ENCODE results near the gene SH3BP1. TPM values are rescaled to one million over a fixed set of nuclear protein-coding genes. Genes with fewer than 3 reads are reported as not detected.

SH3BP1 gene
- total and polyA plus RNA-seq, 4 donors, result 14.8 to 20.2 (median 18.0) TPM

DNA sequence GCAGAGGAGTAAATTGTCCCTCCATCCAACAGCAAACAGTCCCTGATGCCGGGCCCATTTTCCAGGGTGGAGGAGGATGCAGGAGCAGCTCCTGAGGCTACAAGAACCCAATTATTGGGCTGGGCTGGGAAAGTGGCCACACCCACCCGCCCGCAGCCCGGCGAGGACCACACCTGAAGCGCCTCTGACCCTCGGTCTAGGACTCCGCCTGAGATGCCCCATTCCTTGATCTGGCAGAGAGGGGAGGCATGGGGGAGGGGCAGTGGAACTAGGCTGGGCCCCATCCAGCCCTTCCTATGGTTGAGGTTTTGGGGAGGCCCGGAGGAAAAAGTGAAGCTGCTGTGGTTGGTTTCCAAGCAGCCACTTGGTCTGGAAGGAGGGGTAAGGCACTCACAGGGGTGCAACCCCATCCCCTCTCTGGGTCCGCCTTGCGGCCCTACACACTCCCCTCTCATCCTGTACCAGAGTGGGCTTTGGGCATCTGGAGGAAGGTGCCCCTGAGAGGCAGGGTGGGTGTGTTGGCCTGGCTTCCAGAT is 33.5 kb downstream of the SH3BP1 start:
- no peak for DNase-seq

DNA sequence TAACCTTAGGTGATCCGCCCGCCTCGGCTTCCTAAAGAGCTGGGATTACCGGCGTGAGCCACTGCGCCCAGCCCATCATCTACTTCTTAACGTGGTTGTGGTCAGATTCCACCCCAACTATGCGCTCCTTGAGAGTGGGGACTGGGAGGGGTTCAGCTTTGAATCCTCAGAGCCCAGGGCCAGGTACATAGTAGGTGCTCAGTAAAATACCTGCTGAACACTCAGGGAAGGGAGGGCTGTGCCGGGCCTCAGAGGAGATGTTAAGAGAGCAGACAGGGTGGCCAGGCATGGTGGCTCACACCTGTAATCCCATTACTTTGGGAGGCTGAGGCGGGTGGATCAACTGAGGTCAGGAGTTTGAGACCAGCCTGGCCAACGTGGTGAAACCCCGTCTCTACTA is 34.8 kb downstream of the SH3BP1 start:
- H3K27ac ChIP-seq (ENCODE audit: low read depth in 1 of 2, low read length in 1 of 2), result peak overlapping the region; percentile 4 to 63
- ATAC-seq (ENCODE audit: insufficient read depth, low FRiP score) (no peak), DNase-seq (no peak)
- H3K9me3 ChIP-seq (ENCODE audit: control insufficient read depth in 4 of 4, insufficient read depth in 3 of 4, low read length in 3 of 4), result no peaks in the 10 kb centered on the region
- H3K27me3 ChIP-seq (ENCODE audit: control insufficient read depth in 3 of 3, insufficient read depth in 3 of 3, low read length in 2 of 3), result no peaks in the 10 kb centered on the region
- peaks cover 0 to 4% (median 1%) of the 10 kb centered on the region in 4 donors for H3K36me3 ChIP-seq (ENCODE audit: control insufficient read depth in 4 of 4, insufficient read depth in 4 of 4, low read length in 4 of 4)
- WGBS, 2 donors, result 79 to 84% methylated on average over 12 of the region's 12 CpGs
- no peak overlapping the region for H3K4me3 ChIP-seq
- peaks cover 0 to 16% (median 8%) of the 10 kb centered on the region in 5 donors for H3K4me1 ChIP-seq (ENCODE audit: control insufficient read depth in 5 of 5, insufficient read depth in 5 of 5, low read length in 5 of 5)
- TF ChIP-seq, protein P1, sequence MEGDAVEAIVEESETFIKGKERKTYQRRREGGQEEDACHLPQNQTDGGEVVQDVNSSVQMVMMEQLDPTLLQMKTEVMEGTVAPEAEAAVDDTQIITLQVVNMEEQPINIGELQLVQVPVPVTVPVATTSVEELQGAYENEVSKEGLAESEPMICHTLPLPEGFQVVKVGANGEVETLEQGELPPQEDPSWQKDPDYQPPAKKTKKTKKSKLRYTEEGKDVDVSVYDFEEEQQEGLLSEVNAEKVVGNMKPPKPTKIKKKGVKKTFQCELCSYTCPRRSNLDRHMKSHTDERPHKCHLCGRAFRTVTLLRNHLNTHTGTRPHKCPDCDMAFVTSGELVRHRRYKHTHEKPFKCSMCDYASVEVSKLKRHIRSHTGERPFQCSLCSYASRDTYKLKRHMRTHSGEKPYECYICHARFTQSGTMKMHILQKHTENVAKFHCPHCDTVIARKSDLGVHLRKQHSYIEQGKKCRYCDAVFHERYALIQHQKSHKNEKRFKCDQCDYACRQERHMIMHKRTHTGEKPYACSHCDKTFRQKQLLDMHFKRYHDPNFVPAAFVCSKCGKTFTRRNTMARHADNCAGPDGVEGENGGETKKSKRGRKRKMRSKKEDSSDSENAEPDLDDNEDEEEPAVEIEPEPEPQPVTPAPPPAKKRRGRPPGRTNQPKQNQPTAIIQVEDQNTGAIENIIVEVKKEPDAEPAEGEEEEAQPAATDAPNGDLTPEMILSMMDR (IDR thresholded peaks at IDR 0.05; ENCODE audit: control extremely low read depth, extremely low read depth), result no peak
- peak overlapping the region in 1 of 2 donors; percentile 55 for H3K9ac ChIP-seq (ENCODE audit: insufficient read depth in 1 of 2, low read length in 2 of 2)

More for the DNA sequence above, 33.5 kb downstream of the SH3BP1 start:
- no peak overlapping the region for H3K9ac ChIP-seq (ENCODE audit: insufficient read depth in 1 of 2, low read length in 2 of 2)
- peaks cover 0 to 16% (median 8%) of the 10 kb centered on the region in 5 donors for H3K4me1 ChIP-seq (ENCODE audit: control insufficient read depth in 5 of 5, insufficient read depth in 5 of 5, low read length in 5 of 5)
- no peak for ATAC-seq (ENCODE audit: insufficient read depth, low FRiP score)
- WGBS, 2 donors, result 41 to 67% methylated on average over 10 to 11 of the region's 11 CpGs
- TF ChIP-seq, protein P1 (IDR thresholded peaks at IDR 0.05; ENCODE audit: control extremely low read depth, extremely low read depth), result no peak
- H3K4me3 ChIP-seq, result no peak overlapping the region
- no peaks in the 10 kb centered on the region for H3K9me3 ChIP-seq (ENCODE audit: control insufficient read depth in 4 of 4, insufficient read depth in 3 of 4, low read length in 3 of 4)
- H3K36me3 ChIP-seq (ENCODE audit: control insufficient read depth in 4 of 4, insufficient read depth in 4 of 4, low read length in 4 of 4), result no peaks in the 10 kb centered on the region
- H3K27me3 ChIP-seq (ENCODE audit: control insufficient read depth in 3 of 3, insufficient read depth in 3 of 3, low read length in 2 of 3), result no peaks in the 10 kb centered on the region
- H3K27ac ChIP-seq (ENCODE audit: low read depth in 1 of 2, low read length in 1 of 2), result peak overlapping the region in 1 of 2 donors; percentile 6

DNA sequence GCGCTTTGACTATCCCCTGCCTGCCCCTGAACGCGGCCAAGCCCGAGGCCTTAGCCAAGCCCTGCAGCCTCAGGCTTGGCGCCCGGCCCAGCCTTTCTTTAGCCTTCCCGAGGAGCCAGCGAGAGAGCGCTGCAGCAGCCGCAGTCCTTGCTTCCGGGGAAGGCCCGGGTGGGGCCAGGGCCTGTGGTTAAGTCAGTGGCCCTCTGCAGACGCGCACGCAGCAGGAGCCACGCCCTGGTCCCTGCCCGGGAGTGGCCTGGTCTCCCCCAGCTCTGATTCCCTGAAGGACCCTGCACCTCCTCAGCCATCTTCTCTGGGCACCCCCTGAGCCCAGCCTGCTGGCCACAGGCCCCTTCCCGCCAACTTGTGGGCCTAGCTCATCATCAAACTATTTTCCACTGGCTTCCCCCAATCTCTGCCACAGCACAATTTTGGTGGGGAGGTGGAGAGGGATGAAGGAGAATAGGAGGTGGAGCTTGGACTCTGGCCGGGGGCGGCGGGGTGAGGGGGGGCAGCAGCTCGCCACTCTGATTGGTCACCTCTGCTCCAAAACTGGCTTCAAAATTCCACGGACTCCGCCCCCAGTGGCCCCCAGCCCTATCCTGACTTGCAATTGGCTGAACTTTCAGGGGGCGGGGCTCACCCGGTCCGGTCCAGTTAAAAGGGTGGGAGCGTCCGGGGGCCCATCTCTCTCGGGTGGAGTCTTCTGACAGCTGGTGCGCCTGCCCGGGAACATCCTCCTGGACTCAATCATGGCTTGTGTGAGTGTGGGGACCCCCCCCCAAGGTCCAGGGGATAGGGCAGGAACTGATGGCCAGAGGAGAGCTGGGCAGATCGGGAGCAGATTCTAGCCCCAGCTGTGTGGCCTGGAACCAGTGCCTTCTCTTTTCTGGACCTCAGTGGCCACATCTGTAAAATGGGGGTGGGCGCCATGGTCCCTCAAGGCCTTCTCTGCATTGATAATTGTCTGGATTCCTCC is 35.8 kb downstream of the SH3BP1 start, which contains the start of gene LGALS1:
LGALS1 (plus strand) TSS at position 686 of the 979 bp plus-strand sequence; CDS start at position 753, 67 bp downstream.
- Histone ChIP-seq H3K9ac (ENCODE audit: insufficient read depth in 1 of 2, low read length in 2 of 2) (peak within 1 kb of the TSS in 1 of 2 donors; percentile 85), H3K27ac (ENCODE audit: low read depth in 1 of 2, low read length in 1 of 2) (peak within 1 kb of the TSS; percentile 95 to 97), H3K4me3 (peak within 1 kb of the TSS; percentile 60), H3K4me1 (ENCODE audit: control insufficient read depth in 5 of 5, insufficient read depth in 5 of 5, low read length in 5 of 5) (peaks cover 0 to 16% (median 8%) of the 10 kb centered on the region in 5 donors), H3K9me3 (ENCODE audit: control insufficient read depth in 4 of 4, insufficient read depth in 3 of 4, low read length in 3 of 4) (no peaks in the 10 kb centered on the region), H3K36me3 (ENCODE audit: control insufficient read depth in 4 of 4, insufficient read depth in 4 of 4, low read length in 4 of 4) (peaks cover 0 to 7% (median 4%) of the 10 kb centered on the region in 4 donors), H3K27me3 (ENCODE audit: control insufficient read depth in 3 of 3, insufficient read depth in 3 of 3, low read length in 2 of 3) (no peaks in the 10 kb centered on the region)
- TF ChIP-seq, protein P1 (IDR thresholded peaks at IDR 0.05; ENCODE audit: control extremely low read depth, extremely low read depth), result no peak
- 10 to 12% methylated on average over 34 of the region's 34 CpGs for WGBS, 2 donors
- peak; percentile 97 for DNase-seq
- peak; percentile 78 for ATAC-seq (ENCODE audit: insufficient read depth, low FRiP score)

Measured in lung (tissue), 12 donors.